ENCODE measurements around the gene KLK14. TPM values are rescaled to one million over a fixed set of nuclear protein-coding genes. Genes with fewer than 3 reads are reported as not detected.

The KLK14 gene
- total RNA-seq, 2 donors from 2014 or later = not detected

GRCh38 chr19:51119101-51119500 lies 36.4 kb upstream of the KLK14 start:
- no peaks in the 10 kb centered on the region for H3K36me3 ChIP-seq
- no peak for TF ChIP-seq CTCF (IDR thresholded peaks at IDR 0.05)
- no peaks in the 10 kb centered on the region for H3K9me3 ChIP-seq
- DNase-seq (ENCODE audit: low spot score) (no peak), ATAC-seq (ENCODE audit: insufficient number of reproducible peaks, low FRiP score, low read depth) (no peak)
- H3K4me1 ChIP-seq (ENCODE audit: control insufficient read depth in 1 of 2, low read depth in 2 of 2) = no peaks in the 10 kb centered on the region
- no peaks in the 10 kb centered on the region for H3K27me3 ChIP-seq (replicated peaks; ENCODE audit: insufficient read depth)
- no peak overlapping the region for H3K4me3 ChIP-seq
- no peak overlapping the region for H3K27ac ChIP-seq

- Histone ChIP-seq H3K9me3 (no peaks in the 10 kb centered on the region), H3K4me3 (no peak overlapping the region), H3K27me3 (replicated peaks; ENCODE audit: insufficient read depth) (no peaks in the 10 kb centered on the region), H3K27ac (no peak overlapping the region), H3K4me1 (ENCODE audit: control insufficient read depth in 1 of 2, low read depth in 2 of 2) (no peaks in the 10 kb centered on the region), H3K36me3 (no peaks in the 10 kb centered on the region)
- DNase-seq (ENCODE audit: low spot score) = no peak
- ATAC-seq (ENCODE audit: insufficient number of reproducible peaks, low FRiP score, low read depth) = no peak
- no peak for TF ChIP-seq CTCF (IDR thresholded peaks at IDR 0.05)
Measured at GRCh38 chr19:51116736-51117286, 34.1 kb upstream of the KLK14 start.

GRCh38 chr19:51114087-51114729 lies 31.5 kb upstream of the KLK14 start:
- no peak overlapping the region for H3K27ac ChIP-seq
- no peaks in the 10 kb centered on the region for H3K27me3 ChIP-seq (replicated peaks; ENCODE audit: insufficient read depth)
- H3K9me3 ChIP-seq = no peaks in the 10 kb centered on the region
- no peak overlapping the region for H3K4me3 ChIP-seq
- H3K4me1 ChIP-seq (ENCODE audit: control insufficient read depth in 1 of 2, low read depth in 2 of 2) = no peaks in the 10 kb centered on the region
- ATAC-seq (ENCODE audit: insufficient number of reproducible peaks, low FRiP score, low read depth) = no peak
- no peak for TF ChIP-seq CTCF (IDR thresholded peaks at IDR 0.05)
- H3K36me3 ChIP-seq = no peaks in the 10 kb centered on the region
- no peak for DNase-seq (ENCODE audit: low spot score)

- Histone ChIP-seq H3K27ac (no peak overlapping the region), H3K27me3 (replicated peaks; ENCODE audit: insufficient read depth) (no peaks in the 10 kb centered on the region), H3K36me3 (no peaks in the 10 kb centered on the region), H3K4me1 (ENCODE audit: control insufficient read depth in 1 of 2, low read depth in 2 of 2) (peaks cover 11 to 19% of the 10 kb centered on the region in 2 donors), H3K9me3 (no peaks in the 10 kb centered on the region), H3K4me3 (no peak overlapping the region)
- no peak for TF ChIP-seq CTCF (IDR thresholded peaks at IDR 0.05)
- ATAC-seq (ENCODE audit: insufficient number of reproducible peaks, low FRiP score, low read depth) = no peak
- no peak for DNase-seq (ENCODE audit: low spot score)
Measured at GRCh38 chr19:51111606-51112005, 28.9 kb upstream of the KLK14 start.

- H3K36me3 ChIP-seq = no peaks in the 10 kb centered on the region
- H3K9me3 ChIP-seq = no peaks in the 10 kb centered on the region
- H3K4me1 ChIP-seq (ENCODE audit: control insufficient read depth in 1 of 2, low read depth in 2 of 2) = peaks cover 11 to 19% of the 10 kb centered on the region in 2 donors
- no peak overlapping the region for H3K27ac ChIP-seq
- no peak overlapping the region for H3K4me3 ChIP-seq
- ATAC-seq (ENCODE audit: insufficient number of reproducible peaks, low FRiP score, low read depth) = no peak
- no peak for TF ChIP-seq CTCF (IDR thresholded peaks at IDR 0.05)
- no peak for DNase-seq (ENCODE audit: low spot score)
- no peaks in the 10 kb centered on the region for H3K27me3 ChIP-seq (replicated peaks; ENCODE audit: insufficient read depth)
Measured at GRCh38 chr19:51110666-51110971, 27.9 kb upstream of the KLK14 start.

All from thoracic aorta (tissue), 2 donors.